Mammary epithelial cell (primary cell): Measurements from ENCODE around the gene ADAMTS17.

Source experiments
- CTCF ChIP-seq, 2 donors: IDR thresholded peaks in 1 of 2; conservative IDR thresholded peaks in 1 of 2; 2 replicates each; pipeline ENCODE4 v1.5.1; 2011 to 2012; ENCODE audit warnings: inconsistent platforms in 2 of 2, low read length in 2 of 2, mild to moderate bottlenecking in 2 of 2, control low read depth in 1 of 2, low read depth in 1 of 2; ENCODE audit not compliant: insufficient read depth in 1 of 2; ENCODE audit errors: extremely low read depth in 1 of 2
- EZH2 ChIP-seq: IDR thresholded peaks from 2 replicates; pipeline ENCODE4 v1.6.1; 2012; ENCODE audit warnings: low read length, inconsistent platforms, borderline replicate concordance

GRCh38 chr15:100052716-100053473 lies 288.9 kb downstream of the ADAMTS17 start:
- no peak for TF ChIP-seq CTCF (conservative IDR thresholded peaks at IDR 0.05 in 1 of 2, IDR thresholded peaks at IDR 0.05 in 1 of 2; ENCODE audit: extremely low read depth in 1 of 2, insufficient read depth in 1 of 2, low read depth in 1 of 2, low read length in 2 of 2)
- no peak for TF ChIP-seq EZH2
